Mammary epithelial cell (primary cell): ENCODE data around the gene PAPSS2.

Source experiments
- CTCF ChIP-seq, 2 donors: IDR thresholded peaks in 1 of 2; conservative IDR thresholded peaks in 1 of 2; 2 replicates each; pipeline ENCODE4 v1.5.1; 2011 to 2012; ENCODE audit warnings: inconsistent platforms in 2 of 2, low read length in 2 of 2, mild to moderate bottlenecking in 2 of 2, control low read depth in 1 of 2, low read depth in 1 of 2; ENCODE audit not compliant: insufficient read depth in 1 of 2; ENCODE audit errors: extremely low read depth in 1 of 2
- EZH2 ChIP-seq: IDR thresholded peaks from 2 replicates; pipeline ENCODE4 v1.6.1; 2012; ENCODE audit warnings: low read length, inconsistent platforms, borderline replicate concordance

- no peak for TF ChIP-seq EZH2
- no peak for TF ChIP-seq CTCF (conservative IDR thresholded peaks at IDR 0.05 in 1 of 2, IDR thresholded peaks at IDR 0.05 in 1 of 2; ENCODE audit: extremely low read depth in 1 of 2, insufficient read depth in 1 of 2, low read depth in 1 of 2, low read length in 2 of 2)
These were observed 80.0 kb downstream of the PAPSS2 start for GRCh38 chr10:87739703-87740102.
